HFF-Myc (cell line): ENCODE results near the gene COL4A1.

Experiments used
- DNase-seq: peaks from one replicate; pipeline ENCODE4 v3.0.0-alpha.2; 2011; ENCODE audit warnings: low read depth; ENCODE audit errors: extremely low read depth
- H3K4me3 ChIP-seq: replicated peaks from 2 replicates; pipeline ENCODE4 v1.5.1; 2011; ENCODE audit warnings: low read depth, mild to moderate bottlenecking, control low read depth, low read length
- TF ChIP-seq, protein P1 (sequence below): IDR thresholded peaks from 2 replicates; pipeline ENCODE4 v1.5.1; 2012; ENCODE audit warnings: mild to moderate bottlenecking, low read depth, low read length, control low read depth; ENCODE audit errors: missing control alignments

Gene COL4A1

DNA sequence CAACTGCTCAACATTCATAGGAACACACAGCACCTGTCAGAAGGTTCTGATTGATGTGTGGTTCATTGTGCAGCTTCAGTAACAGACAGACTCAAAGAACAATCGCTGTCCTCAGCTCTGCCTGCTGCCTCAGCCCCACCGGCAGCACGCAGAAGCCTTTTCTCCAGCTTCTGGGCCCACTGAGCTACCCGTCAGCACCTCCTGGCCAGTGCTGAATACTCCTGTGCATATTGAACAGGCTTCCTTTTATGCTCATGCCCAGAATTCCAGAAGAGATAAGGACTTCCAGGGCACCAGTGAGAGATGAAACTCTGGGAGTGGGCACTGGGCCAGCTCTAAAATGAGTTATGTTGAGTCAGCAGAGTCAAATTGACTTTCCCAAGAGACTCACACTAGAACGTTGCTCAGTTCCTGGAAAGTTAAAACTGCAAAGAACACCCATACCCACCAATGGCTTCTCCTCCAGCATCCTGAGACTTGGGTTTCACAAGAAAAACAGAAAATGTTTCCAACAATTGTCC, 119.3 kb downstream of the COL4A1 start:
- TF ChIP-seq, protein P1, sequence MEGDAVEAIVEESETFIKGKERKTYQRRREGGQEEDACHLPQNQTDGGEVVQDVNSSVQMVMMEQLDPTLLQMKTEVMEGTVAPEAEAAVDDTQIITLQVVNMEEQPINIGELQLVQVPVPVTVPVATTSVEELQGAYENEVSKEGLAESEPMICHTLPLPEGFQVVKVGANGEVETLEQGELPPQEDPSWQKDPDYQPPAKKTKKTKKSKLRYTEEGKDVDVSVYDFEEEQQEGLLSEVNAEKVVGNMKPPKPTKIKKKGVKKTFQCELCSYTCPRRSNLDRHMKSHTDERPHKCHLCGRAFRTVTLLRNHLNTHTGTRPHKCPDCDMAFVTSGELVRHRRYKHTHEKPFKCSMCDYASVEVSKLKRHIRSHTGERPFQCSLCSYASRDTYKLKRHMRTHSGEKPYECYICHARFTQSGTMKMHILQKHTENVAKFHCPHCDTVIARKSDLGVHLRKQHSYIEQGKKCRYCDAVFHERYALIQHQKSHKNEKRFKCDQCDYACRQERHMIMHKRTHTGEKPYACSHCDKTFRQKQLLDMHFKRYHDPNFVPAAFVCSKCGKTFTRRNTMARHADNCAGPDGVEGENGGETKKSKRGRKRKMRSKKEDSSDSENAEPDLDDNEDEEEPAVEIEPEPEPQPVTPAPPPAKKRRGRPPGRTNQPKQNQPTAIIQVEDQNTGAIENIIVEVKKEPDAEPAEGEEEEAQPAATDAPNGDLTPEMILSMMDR, result no peak
- no peak overlapping the region for H3K4me3 ChIP-seq
- no peak for DNase-seq

DNA sequence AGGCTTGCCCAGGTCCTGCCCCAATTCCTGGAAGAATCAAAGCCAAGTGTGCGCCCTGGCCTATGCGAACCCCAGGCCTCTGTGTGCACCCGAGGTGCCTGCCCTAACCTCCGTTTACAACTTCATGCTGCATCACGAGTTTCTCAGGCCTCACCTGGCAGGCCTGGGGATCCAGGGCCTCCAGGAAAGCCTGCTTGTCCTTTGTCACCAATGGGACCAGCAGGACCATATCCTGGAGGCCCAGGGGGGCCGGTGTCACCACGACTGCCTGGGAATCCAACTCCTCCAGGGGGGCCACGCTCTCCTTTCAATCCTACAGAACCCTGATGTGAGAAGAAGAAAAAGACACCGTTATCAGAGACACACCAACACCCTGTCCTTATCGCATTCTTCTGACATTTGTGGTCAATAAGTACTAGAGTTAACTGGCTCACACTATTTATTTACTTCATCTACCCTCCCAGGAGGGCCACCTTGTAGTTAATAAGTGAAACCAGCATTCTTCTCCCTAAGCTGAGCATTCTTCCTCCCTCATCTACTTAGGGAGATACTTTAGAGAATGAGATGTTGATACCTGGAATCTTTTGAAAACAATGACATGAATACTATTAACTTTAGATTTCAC, 120.6 kb downstream of the COL4A1 start:
- H3K4me3 ChIP-seq, result no peak overlapping the region
- DNase-seq, result no peak
- TF ChIP-seq, protein P1, result no peak

DNA sequence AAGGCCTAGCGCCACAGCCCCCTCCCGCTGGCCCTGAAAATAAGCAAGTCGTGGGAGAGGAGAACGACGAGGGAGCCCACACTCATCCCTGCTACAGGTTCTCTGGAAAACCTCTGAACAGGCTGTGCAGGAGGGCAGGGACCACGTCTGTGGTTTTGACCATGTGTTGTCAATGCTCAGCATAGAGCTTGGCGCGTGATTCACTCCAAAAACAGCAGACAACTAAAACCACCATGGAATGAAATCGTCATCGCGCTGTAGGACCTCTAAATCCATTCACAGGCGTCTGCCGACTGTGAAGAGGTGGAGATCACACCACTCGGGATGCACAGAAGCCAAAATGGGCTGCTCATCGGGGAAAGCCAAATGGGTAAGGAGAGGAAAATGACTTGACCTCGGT, 121.3 kb downstream of the COL4A1 start:
- TF ChIP-seq, protein P1, result no peak
- no peak overlapping the region for H3K4me3 ChIP-seq
- DNase-seq, result no peak

DNA sequence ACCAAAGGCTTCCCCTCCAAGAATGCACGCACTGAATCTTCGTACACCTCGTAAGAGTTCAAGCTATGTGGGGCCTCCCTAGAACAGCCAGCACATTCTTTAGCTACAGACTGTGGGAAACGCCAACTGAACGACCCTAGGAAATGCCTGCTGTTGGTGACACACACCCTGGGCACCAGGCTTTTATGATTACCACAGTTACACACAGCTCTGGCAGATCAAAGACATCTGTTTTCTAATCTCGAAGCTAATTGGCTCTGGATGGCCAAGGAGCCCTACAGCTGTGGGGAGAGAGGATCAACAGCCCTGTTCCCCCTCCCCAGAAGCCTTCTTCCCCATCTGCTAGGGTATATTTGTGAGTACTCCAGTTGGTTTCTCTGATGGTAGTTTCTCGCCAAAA, 123.0 kb downstream of the COL4A1 start:
- H3K4me3 ChIP-seq, result no peak overlapping the region
- TF ChIP-seq, protein P1, result no peak
- DNase-seq, result no peak

DNA sequence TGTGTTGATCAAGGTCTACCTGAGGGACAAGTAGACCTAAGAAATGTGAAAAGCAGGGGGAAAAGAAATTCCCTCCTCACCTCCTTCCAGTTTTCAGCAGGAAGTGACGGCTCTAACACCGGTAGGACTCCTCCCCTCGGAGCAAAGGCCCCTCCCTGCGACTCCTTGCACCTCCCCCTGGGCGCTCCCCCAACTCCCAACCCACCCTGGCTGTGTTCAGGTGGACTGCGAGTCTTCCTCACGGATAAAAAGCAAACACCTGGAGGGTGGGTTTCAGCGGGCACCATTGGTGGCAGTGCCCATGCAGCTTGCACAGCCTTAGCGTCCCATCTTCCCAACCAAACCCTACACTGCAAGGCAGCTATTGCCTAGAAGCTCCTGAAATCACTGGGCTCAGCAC, 124.5 kb downstream of the COL4A1 start:
- TF ChIP-seq, protein P1, result no peak
- H3K4me3 ChIP-seq, result no peak overlapping the region
- DNase-seq, result no peak

DNA sequence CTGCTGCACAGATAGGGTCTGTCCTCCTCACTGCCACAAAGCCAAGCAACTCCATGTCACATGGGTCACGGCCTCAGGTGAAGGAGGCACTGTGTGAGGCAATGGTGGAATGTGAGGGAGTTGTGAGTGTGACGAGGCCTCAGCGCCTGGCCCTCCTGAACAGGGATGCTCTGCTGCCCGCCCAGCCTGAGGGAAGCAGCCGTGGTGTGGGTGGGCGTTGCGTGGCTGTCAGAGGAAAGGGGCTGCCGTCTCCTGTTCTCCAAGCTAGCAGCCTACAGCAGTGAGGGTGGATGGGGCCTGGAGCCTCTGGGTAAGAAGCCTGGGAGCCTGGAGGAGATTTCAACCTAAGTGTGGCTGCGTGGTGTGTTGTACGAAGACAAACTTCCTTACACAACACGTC, 125.0 kb downstream of the COL4A1 start:
- TF ChIP-seq, protein P1, result no peak
- no peak overlapping the region for H3K4me3 ChIP-seq
- no peak for DNase-seq

DNA sequence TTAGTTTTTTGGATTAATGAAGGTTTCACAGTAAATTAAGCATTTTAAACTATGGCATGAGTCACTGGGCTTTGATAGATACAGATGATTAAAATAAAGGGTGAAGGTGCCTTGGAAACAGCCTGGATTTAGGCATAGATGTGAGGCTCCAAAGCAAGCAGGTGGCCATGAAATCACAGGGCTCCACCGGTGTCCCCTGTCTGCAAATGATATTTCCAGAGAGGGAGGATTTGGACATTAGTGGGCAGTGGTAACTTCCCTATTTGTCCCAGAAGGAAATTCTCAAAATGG, 127.2 kb downstream of the COL4A1 start:
- H3K4me3 ChIP-seq, result no peak overlapping the region
- TF ChIP-seq, protein P1, result no peak
- no peak for DNase-seq
